Liver (tissue), 3 donors: ENCODE measurements around the gene PLEKHH2.

ENCODE experiments used
- RAD21 ChIP-seq, 2 donors: IDR thresholded peaks; 2 replicates each; pipeline ENCODE4 v1.6.1; 2016; ENCODE audit warnings: antibody characterized with exemption in 2 of 2, mild to moderate bottlenecking in 2 of 2
- TAF1 ChIP-seq: conservative IDR thresholded peaks from 2 replicates; pipeline ENCODE4 v1.6.1; 2016; ENCODE audit warnings: antibody characterized with exemption, mild to moderate bottlenecking
- YY1 ChIP-seq: IDR thresholded peaks from 2 replicates; pipeline ENCODE4 v1.6.1; 2016; ENCODE audit warnings: antibody characterized with exemption, mild to moderate bottlenecking
- TF ChIP-seq, protein P1 (sequence below): IDR thresholded peaks from 2 replicates; pipeline ENCODE4 v1.6.1; 2016; ENCODE audit warnings: antibody characterized with exemption, mild to moderate bottlenecking
- TF ChIP-seq, protein P2 (sequence below): fragments of 150-350 bp; IDR thresholded peaks from 2 replicates; pipeline ENCODE4 v1.5.1; 2017; ENCODE audit warnings: improper control_type of control experiment, low read depth, low read length; ENCODE audit not compliant: missing input control
- TF ChIP-seq, protein P3 (sequence below): IDR thresholded peaks from 2 replicates; pipeline ENCODE4 v1.6.1; 2016; ENCODE audit warnings: antibody characterized with exemption
- TF ChIP-seq, protein P4 (sequence below): IDR thresholded peaks from 2 replicates; pipeline ENCODE4 v1.6.1; 2016; ENCODE audit warnings: antibody characterized with exemption
- donor health status: healthy.
- donor health status: healthy.

DNA sequence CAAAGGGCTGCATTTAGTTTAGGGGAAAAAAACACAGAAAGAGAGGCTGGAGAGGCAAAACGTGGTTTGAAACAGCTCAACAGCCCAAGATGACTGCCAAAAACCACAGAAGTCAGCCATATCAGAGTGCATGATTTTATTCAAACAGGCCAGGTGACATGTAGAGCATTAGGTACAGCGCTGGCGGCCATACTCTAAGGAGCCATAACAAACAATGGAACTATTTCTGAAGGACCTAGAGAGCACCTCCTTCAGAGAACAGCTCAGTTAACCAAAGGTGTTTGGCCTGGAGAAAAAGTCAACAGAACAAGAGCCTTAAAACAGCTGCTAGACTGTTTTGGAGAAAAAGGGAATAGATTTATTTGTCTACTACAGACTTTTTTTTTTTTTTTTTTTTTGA is 43.8 kb upstream of the PLEKHH2 start:
- TF ChIP-seq, protein P1, sequence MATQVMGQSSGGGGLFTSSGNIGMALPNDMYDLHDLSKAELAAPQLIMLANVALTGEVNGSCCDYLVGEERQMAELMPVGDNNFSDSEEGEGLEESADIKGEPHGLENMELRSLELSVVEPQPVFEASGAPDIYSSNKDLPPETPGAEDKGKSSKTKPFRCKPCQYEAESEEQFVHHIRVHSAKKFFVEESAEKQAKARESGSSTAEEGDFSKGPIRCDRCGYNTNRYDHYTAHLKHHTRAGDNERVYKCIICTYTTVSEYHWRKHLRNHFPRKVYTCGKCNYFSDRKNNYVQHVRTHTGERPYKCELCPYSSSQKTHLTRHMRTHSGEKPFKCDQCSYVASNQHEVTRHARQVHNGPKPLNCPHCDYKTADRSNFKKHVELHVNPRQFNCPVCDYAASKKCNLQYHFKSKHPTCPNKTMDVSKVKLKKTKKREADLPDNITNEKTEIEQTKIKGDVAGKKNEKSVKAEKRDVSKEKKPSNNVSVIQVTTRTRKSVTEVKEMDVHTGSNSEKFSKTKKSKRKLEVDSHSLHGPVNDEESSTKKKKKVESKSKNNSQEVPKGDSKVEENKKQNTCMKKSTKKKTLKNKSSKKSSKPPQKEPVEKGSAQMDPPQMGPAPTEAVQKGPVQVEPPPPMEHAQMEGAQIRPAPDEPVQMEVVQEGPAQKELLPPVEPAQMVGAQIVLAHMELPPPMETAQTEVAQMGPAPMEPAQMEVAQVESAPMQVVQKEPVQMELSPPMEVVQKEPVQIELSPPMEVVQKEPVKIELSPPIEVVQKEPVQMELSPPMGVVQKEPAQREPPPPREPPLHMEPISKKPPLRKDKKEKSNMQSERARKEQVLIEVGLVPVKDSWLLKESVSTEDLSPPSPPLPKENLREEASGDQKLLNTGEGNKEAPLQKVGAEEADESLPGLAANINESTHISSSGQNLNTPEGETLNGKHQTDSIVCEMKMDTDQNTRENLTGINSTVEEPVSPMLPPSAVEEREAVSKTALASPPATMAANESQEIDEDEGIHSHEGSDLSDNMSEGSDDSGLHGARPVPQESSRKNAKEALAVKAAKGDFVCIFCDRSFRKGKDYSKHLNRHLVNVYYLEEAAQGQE = no peak
- TF ChIP-seq, protein P2, sequence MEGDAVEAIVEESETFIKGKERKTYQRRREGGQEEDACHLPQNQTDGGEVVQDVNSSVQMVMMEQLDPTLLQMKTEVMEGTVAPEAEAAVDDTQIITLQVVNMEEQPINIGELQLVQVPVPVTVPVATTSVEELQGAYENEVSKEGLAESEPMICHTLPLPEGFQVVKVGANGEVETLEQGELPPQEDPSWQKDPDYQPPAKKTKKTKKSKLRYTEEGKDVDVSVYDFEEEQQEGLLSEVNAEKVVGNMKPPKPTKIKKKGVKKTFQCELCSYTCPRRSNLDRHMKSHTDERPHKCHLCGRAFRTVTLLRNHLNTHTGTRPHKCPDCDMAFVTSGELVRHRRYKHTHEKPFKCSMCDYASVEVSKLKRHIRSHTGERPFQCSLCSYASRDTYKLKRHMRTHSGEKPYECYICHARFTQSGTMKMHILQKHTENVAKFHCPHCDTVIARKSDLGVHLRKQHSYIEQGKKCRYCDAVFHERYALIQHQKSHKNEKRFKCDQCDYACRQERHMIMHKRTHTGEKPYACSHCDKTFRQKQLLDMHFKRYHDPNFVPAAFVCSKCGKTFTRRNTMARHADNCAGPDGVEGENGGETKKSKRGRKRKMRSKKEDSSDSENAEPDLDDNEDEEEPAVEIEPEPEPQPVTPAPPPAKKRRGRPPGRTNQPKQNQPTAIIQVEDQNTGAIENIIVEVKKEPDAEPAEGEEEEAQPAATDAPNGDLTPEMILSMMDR = no peak
- no peak for TF ChIP-seq YY1
- TF ChIP-seq, protein P3, sequence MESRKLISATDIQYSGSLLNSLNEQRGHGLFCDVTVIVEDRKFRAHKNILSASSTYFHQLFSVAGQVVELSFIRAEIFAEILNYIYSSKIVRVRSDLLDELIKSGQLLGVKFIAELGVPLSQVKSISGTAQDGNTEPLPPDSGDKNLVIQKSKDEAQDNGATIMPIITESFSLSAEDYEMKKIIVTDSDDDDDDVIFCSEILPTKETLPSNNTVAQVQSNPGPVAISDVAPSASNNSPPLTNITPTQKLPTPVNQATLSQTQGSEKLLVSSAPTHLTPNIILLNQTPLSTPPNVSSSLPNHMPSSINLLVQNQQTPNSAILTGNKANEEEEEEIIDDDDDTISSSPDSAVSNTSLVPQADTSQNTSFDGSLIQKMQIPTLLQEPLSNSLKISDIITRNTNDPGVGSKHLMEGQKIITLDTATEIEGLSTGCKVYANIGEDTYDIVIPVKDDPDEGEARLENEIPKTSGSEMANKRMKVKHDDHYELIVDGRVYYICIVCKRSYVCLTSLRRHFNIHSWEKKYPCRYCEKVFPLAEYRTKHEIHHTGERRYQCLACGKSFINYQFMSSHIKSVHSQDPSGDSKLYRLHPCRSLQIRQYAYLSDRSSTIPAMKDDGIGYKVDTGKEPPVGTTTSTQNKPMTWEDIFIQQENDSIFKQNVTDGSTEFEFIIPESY = no peak
- TF ChIP-seq, protein P4, sequence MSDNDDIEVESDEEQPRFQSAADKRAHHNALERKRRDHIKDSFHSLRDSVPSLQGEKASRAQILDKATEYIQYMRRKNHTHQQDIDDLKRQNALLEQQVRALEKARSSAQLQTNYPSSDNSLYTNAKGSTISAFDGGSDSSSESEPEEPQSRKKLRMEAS = no peak
- TF ChIP-seq RAD21 (IDR thresholded peaks at IDR 0.05) = no peak
- TF ChIP-seq TAF1 = no peak
